Astrocyte (in vitro differentiated cells and primary cell): Measurements from ENCODE around the gene EXOSC2. TPM values are rescaled to one million over a fixed set of nuclear protein-coding genes. Genes with fewer than 3 reads are reported as not detected.

ENCODE experiments used
- DNase-seq: peaks from one replicate; pipeline ENCODE4 v3.0.0-alpha.2; 2010; ENCODE audit warnings: low read depth
- FAIRE-seq: peaks from 2 replicates; lab custom pipeline; 2011; peaks lifted over from hg19 to GRCh38; lab: Jason Lieb, UNC
- H2AFZ ChIP-seq: 2 replicates; pipeline ENCODE4 v1.6.0; 2012; ENCODE audit warnings: low read depth, low read length, inconsistent platforms
- H3K27ac ChIP-seq: 2 replicates; pipeline ENCODE4 v1.5.1; 2011; ENCODE audit warnings: low read depth, low read length, inconsistent platforms
- H3K27me3 ChIP-seq: 2 replicates; pipeline ENCODE4 v1.6.0; 2011; ENCODE audit warnings: low read length, inconsistent platforms; ENCODE audit not compliant: insufficient read depth
- H3K36me3 ChIP-seq: 2 replicates; pipeline ENCODE4 v1.5.1; 2011; ENCODE audit warnings: low read length, inconsistent platforms; ENCODE audit not compliant: insufficient read depth
- H3K4me1 ChIP-seq: 2 replicates; pipeline ENCODE4 v1.5.1; 2011; ENCODE audit warnings: low read length, inconsistent platforms; ENCODE audit not compliant: insufficient read depth
- H3K4me2 ChIP-seq: 2 replicates; pipeline ENCODE4 v1.6.0; 2012; ENCODE audit warnings: low read length, inconsistent platforms
- H3K4me3 ChIP-seq: 2 replicates; pipeline ENCODE4 v1.5.1; 2011; ENCODE audit warnings: low read depth, mild to moderate bottlenecking, low read length, inconsistent platforms; ENCODE audit not compliant: insufficient read depth
- H3K79me2 ChIP-seq: 2 replicates; pipeline ENCODE4 v1.6.0; 2012; ENCODE audit warnings: mild to moderate bottlenecking, low read length, inconsistent platforms; ENCODE audit not compliant: insufficient read depth
- H3K9ac ChIP-seq: 2 replicates; pipeline ENCODE4 v1.6.0; 2012; ENCODE audit warnings: mild to moderate bottlenecking, low read length, inconsistent platforms
- H3K9me3 ChIP-seq: 2 replicates; pipeline ENCODE4 v1.5.1; 2012; ENCODE audit warnings: low read depth, mild to moderate bottlenecking, low read length, inconsistent platforms; ENCODE audit not compliant: insufficient read depth
- H4K20me1 ChIP-seq: 2 replicates; pipeline ENCODE4 v1.6.0; 2012; ENCODE audit warnings: low read length, inconsistent platforms; ENCODE audit not compliant: insufficient read depth
- H3K27ac Mint-ChIP-seq: one replicate; pipeline ENCODE4 v1.8.0; 2021; ENCODE audit warnings: mild to moderate bottlenecking, mixed read lengths; ENCODE audit not compliant: unreplicated experiment
- H3K27me3 Mint-ChIP-seq: one replicate; pipeline ENCODE4 v1.8.0; 2021; ENCODE audit warnings: low read depth, mixed read lengths; ENCODE audit not compliant: unreplicated experiment
- H3K36me3 Mint-ChIP-seq: one replicate; pipeline ENCODE4 v1.8.0; 2021; ENCODE audit warnings: low read depth, mixed read lengths; ENCODE audit not compliant: unreplicated experiment
- H3K4me1 Mint-ChIP-seq: one replicate; pipeline ENCODE4 v1.8.0; 2021; ENCODE audit warnings: low read depth, mixed read lengths; ENCODE audit not compliant: unreplicated experiment
- H3K4me3 Mint-ChIP-seq: one replicate; pipeline ENCODE4 v1.8.0; 2021; ENCODE audit warnings: mild to moderate bottlenecking, moderate library complexity, mixed read lengths; ENCODE audit not compliant: unreplicated experiment
- H3K9me3 Mint-ChIP-seq: one replicate; pipeline ENCODE4 v1.8.0; 2021; ENCODE audit warnings: mild to moderate bottlenecking, mixed read lengths; ENCODE audit not compliant: unreplicated experiment
- EZH2 ChIP-seq: IDR thresholded peaks from 2 replicates; pipeline ENCODE4 v1.6.1; 2012; ENCODE audit warnings: mild to moderate bottlenecking, low read length, inconsistent platforms; ENCODE audit not compliant: insufficient read depth
- total RNA-seq: library from RNA; stranded (reverse); gene quantifications from 2 replicates; pipeline ENCODE4 v1.2.1, GENCODE V29; 2021
- TF ChIP-seq, protein P1 (sequence below): IDR thresholded peaks from 2 replicates; pipeline ENCODE4 v1.5.1; 2011; ENCODE audit warnings: low read depth, mild to moderate bottlenecking, inconsistent platforms, low read length, moderate library complexity; ENCODE audit not compliant: insufficient read depth

The EXOSC2 gene
- total RNA-seq, 1 donor from 2014 or later, result 28.1 TPM

DNA sequence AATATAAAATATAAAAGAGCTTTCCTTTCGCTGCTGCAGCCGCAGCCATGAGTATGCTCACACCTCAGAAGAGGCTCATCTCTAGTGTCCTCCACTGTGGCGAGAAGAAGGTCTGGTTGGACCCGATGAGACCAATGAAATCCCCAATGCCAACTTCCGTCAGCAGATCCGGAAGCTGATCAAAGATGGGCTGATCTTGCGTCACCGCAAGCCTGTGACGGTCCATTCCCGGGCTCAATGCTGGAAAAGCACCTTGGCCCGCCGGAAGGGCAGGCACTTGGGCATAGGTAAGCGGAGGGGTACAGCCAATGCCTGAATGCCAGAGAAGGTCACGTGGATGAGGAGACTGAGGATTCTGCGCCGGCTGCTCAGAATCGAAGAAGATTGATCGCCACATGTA lies 41.8 kb upstream of the EXOSC2 start:
- FAIRE-seq (no peak), DNase-seq (no peak)
- H3K27ac ChIP-seq, result no peak overlapping the region
- no peaks in the 10 kb centered on the region for H3K79me2 ChIP-seq
- Mint-ChIP-seq H3K9me3 (peaks cover 6% of the 10 kb centered on the region), H3K27me3 (peaks cover 46% of the 10 kb centered on the region), H3K4me1 (no peaks in the 10 kb centered on the region), H3K27ac (no peak overlapping the region), H3K4me3 (no peak overlapping the region), H3K36me3 (no peaks in the 10 kb centered on the region)
- H3K4me3 ChIP-seq, result no peak overlapping the region
- H2AFZ ChIP-seq, result no peak overlapping the region
- no peak overlapping the region for H3K4me2 ChIP-seq
- H4K20me1 ChIP-seq, result no peaks in the 10 kb centered on the region
- no peaks in the 10 kb centered on the region for H3K4me1 ChIP-seq
- no peaks in the 10 kb centered on the region for H3K9me3 ChIP-seq
- TF ChIP-seq, protein P1, sequence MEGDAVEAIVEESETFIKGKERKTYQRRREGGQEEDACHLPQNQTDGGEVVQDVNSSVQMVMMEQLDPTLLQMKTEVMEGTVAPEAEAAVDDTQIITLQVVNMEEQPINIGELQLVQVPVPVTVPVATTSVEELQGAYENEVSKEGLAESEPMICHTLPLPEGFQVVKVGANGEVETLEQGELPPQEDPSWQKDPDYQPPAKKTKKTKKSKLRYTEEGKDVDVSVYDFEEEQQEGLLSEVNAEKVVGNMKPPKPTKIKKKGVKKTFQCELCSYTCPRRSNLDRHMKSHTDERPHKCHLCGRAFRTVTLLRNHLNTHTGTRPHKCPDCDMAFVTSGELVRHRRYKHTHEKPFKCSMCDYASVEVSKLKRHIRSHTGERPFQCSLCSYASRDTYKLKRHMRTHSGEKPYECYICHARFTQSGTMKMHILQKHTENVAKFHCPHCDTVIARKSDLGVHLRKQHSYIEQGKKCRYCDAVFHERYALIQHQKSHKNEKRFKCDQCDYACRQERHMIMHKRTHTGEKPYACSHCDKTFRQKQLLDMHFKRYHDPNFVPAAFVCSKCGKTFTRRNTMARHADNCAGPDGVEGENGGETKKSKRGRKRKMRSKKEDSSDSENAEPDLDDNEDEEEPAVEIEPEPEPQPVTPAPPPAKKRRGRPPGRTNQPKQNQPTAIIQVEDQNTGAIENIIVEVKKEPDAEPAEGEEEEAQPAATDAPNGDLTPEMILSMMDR, result no peak
- no peak for TF ChIP-seq EZH2
- peaks cover 9% of the 10 kb centered on the region for H3K27me3 ChIP-seq
- H3K9ac ChIP-seq, result no peak overlapping the region
- H3K36me3 ChIP-seq, result no peaks in the 10 kb centered on the region

DNA sequence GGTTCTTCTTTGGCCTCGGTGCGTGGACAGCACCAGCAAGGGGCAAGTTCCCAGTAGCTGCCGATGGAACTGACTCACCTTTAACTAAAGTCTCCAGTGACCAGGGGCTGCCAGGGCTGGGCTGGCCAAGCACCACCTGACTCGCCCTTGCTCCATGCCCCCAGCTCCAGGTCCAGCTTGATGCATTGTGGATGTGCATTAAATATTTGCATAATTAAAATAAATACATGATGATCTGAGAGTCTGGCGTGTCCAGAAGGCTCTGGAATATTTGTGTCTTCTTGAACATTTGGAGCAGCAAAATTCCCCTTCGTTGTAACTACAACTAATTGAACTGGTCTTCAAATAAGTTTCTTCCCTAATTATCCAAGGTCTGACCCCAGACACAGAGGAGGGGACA lies 38.7 kb upstream of the EXOSC2 start:
- Histone ChIP-seq H3K4me1 (no peaks in the 10 kb centered on the region), H3K4me2 (no peak overlapping the region), H3K27ac (no peak overlapping the region), H3K9me3 (no peaks in the 10 kb centered on the region), H3K27me3 (peaks cover 30% of the 10 kb centered on the region), H3K36me3 (no peaks in the 10 kb centered on the region), H2AFZ (no peak overlapping the region), H3K79me2 (no peaks in the 10 kb centered on the region), H3K4me3 (no peak overlapping the region), H4K20me1 (no peaks in the 10 kb centered on the region), H3K9ac (no peak overlapping the region)
- no peaks in the 10 kb centered on the region for H3K36me3 Mint-ChIP-seq
- peaks cover 67% of the 10 kb centered on the region for H3K27me3 Mint-ChIP-seq
- no peak overlapping the region for H3K27ac Mint-ChIP-seq
- H3K4me3 Mint-ChIP-seq, result no peak overlapping the region
- H3K9me3 Mint-ChIP-seq, result peaks cover 10% of the 10 kb centered on the region
- TF ChIP-seq, protein P1, result no peak
- no peak for TF ChIP-seq EZH2
- H3K4me1 Mint-ChIP-seq, result no peaks in the 10 kb centered on the region
- DNase-seq (no peak), FAIRE-seq (no peak)

DNA sequence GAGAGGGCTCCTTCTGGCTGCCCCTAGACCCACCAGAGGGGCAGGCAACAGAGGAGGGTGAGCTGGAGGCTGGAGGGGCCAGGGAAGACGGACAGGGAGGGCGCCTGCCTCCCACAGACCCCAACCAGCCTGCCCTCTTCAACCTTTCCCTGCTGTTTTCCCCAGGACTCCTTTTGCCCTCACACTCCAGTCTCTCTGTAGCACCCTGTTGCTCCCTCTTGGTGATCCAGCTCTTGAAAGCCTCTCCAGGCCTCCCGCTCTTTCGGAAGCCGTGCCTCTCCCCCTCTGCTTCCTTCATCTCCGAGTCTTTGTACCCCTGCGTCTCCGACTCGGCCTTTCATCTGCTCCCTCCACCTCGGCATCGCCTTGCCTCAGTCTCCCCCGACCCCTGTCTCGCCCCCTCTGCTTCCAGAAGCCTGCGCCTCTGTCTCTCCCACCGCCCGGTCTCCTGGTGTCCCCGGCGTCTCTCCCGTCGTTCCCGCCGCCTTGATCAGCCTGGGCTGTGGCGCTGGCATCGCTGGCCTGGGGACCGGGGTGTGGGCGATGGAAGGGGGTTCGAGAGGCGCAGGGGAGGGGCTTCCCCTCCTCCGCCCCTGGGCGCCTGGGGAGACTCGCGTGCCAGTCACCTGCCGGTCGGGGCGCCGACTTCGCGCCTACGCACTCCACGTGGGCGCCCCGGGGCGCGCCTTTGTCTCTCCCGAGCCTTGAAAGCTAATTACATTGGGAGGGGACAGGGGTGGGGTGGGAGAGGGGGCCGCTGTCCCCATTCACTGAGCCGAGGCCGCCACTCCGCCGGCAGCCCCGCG lies 34.5 kb upstream of the EXOSC2 start:
- Mint-ChIP-seq H3K4me1 (no peaks in the 10 kb centered on the region), H3K36me3 (no peaks in the 10 kb centered on the region), H3K27me3 (peaks cover 68% of the 10 kb centered on the region), H3K4me3 (no peak overlapping the region), H3K9me3 (peaks cover 10% of the 10 kb centered on the region), H3K27ac (peak overlapping the region; percentile 69)
- Histone ChIP-seq H3K36me3 (no peaks in the 10 kb centered on the region), H3K9ac (no peak overlapping the region), H3K4me3 (no peak overlapping the region), H3K4me1 (no peaks in the 10 kb centered on the region), H4K20me1 (peaks cover 13% of the 10 kb centered on the region), H3K27me3 (peaks cover 63% of the 10 kb centered on the region), H3K4me2 (no peak overlapping the region), H2AFZ (no peak overlapping the region), H3K27ac (no peak overlapping the region), H3K79me2 (no peaks in the 10 kb centered on the region), H3K9me3 (peaks cover 5% of the 10 kb centered on the region)
- FAIRE-seq (no peak), DNase-seq (no peak)
- TF ChIP-seq EZH2, result peak; percentile 92
- TF ChIP-seq, protein P1, result no peak
